MV-4-11 (cell line): ENCODE results near the gene MTARC1.

Experiments used
- DNase-seq: peaks from one replicate; lab custom pipeline; 2025; lab: John Stamatoyannopoulos, UW

Gene MTARC1

DNA sequence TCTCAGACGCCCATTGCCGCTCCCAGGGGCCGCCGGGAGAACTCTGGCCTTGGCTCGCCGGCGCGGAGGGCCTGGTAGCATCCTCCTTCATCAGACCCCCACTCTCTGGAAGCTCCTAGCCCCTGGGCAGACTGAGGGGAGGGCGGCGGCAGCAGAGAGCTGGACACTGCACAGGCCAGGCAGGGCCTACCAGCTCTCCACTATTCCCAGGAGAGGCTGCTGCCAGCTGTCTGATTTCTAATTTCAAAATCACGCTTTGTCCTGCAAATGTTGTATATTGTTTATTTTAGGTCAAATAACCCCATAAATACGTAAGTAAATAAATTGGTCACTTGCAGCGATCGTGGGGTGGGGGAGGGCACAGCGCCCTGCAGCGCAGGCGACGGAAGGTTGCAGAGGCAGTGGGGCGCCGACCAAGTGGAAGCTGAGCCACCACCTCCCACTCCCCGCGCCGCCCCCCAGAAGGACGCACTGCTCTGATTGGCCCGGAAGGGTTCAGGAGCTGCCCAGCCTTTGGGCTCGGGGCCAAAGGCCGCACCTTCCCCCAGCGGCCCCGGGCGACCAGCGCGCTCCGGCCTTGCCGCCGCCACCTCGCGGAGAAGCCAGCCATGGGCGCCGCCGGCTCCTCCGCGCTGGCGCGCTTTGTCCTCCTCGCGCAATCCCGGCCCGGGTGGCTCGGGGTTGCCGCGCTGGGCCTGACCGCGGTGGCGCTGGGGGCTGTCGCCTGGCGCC lies at the start of gene MTARC1:
MTARC1 (plus strand) TSS at position 577 of the 732 bp plus-strand sequence; CDS start at position 609, 32 bp downstream.
- DNase-seq = no peak

DNA sequence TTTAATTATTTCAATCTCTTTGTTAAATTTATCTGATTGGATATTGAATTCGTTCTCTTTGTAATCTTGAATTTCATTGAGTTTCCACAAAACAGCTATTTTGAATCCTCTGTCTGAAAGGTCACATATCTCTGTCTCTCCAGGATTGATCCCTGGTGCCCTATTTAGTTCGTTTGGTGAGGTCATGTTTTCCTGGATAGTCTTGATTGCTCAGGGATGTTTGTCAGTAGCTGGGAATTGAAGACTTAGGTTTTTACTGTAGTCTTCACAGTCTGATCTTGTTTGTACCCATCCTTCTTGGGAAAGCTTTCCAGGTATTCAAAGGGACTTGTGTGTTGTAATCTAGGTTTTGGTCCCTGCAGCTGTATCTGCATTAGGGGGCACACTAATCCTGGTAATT lies 45.4 kb upstream of the MTARC1 start:
- DNase-seq = no peak

DNA sequence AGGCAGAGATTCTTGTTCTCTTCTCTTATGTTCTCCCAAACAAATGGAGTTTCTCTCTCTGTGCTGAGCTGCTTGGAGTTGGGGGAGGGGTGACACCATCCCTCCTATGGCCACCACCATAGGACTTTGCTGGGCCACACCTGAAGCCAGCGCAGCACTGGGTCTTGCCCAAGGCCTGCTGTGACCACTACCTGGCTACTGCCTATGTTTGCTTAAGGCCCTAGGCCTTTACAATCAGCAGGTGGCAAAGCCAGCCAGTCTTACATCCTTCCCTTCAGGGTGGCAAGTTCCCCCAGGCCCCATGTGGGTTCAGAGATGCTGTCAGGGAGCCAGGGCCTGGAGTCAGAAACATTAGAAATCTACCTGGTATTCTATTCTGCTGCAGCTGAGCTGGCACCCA lies 44.9 kb upstream of the MTARC1 start:
- no peak for DNase-seq

DNA sequence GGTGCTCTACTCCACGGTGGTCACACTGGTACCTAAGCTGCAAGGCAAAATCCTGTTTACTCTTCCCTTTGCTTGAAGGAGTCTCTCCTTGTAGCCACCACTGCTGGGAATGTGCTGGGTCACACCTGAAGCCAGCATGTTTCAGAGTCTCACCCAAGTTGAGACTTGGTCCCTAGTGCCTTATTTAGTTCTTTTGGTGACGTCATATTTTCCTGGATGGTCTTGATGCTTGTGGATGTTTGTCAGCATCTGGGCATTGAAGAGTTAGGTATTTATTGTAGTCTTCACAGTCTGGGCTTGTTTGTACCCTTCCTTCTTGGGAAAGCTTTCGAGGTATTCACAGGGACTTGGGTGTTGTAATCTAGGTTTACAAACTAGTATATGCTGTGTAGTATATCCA lies 44.2 kb upstream of the MTARC1 start:
- no peak for DNase-seq

DNA sequence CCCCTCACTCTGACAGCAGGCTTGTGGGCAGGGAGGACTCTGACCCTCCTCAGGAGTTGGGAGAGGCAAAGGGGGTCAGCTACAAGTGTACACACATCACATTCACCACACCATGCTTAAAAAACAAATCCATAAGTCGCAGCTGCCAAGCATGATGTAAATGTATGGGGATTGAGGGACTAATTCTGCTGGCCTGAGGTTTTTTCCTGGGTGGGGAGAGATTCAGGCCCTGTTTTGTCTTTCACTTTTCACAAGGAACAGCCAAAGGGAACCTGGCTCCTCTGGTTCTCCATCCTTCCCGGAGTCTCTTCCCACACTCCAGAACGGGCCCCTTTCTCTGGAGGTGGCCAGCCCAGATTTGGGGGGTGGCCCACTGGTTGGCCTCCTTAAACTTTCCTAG lies 39.9 kb upstream of the MTARC1 start:
- no peak for DNase-seq

DNA sequence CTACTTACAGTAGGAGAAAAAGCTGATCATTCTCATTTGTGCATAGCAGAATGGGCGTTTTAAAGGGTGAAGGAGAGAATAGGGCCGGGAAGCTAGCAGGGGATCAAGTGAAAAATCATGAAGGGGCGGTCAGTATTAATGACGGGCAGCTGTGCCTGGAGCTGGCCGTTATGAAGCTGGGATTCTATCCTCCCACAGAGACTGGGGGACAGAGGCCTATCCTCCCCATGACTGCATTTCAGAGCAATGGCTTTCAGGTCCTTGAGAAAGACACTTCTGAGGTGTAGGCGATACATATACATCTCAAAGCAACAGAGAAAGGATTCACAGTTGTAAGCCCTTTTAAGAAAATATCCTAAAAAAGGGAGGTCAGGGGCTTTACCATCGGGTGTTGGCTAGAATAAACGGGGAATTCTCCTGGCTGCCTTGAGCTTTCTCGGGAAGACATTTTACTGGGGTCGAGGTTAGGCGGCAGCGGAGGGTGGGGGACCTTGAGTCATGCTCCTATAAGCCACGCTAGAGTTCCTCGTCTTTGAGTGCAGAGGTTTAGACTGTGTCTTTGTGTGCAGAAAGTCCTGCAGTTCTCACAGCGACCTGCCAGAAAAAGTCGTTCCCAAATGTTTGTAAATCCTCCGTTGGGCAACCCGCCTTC lies 39.1 kb upstream of the MTARC1 start:
- peak; percentile 17 for DNase-seq

DNA sequence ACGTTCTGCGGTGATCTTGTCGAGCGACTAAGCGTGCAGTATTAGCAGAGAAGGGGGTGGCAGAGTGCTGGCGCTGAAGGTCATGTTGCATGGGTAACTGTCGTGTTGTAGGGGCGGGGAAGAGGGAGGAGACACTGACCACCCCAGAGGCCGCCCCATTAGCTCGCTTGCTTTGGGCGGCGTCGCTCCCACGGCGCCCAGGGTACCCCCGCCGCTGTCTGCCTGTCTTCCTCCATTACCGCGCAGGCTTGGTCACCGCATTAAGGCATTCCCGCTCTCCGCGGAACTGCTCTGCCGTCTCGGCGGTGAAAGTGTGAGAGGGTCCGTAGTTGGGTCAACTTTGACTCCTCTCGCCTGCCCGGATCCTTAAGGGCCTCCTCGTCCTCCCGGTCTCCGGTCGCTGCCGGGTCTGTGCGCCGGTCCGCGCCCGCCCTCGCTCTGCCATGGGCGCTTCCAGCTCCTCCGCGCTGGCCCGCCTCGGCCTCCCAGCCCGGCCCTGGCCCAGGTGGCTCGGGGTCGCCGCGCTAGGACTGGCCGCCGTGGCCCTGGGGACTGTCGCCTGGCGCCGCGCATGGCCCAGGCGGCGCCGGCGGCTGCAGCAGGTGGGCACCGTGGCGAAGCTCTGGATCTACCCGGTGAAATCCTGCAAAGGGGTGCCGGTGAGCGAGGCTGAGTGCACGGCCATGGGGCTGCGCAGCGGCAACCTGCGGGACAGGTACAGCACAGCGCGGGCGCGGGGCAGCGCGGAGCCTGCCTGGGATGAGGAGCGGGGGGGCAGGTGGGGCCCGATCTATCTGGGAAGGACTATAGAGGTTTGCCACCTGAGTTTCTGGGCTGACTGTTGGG lies 38.4 kb upstream of the MTARC1 start, which contains the start of gene MTARC2:
MTARC2 (plus strand) TSS at position 234 of the 846 bp plus-strand sequence; CDS start at position 444, 210 bp downstream.
- no peak for DNase-seq

DNA sequence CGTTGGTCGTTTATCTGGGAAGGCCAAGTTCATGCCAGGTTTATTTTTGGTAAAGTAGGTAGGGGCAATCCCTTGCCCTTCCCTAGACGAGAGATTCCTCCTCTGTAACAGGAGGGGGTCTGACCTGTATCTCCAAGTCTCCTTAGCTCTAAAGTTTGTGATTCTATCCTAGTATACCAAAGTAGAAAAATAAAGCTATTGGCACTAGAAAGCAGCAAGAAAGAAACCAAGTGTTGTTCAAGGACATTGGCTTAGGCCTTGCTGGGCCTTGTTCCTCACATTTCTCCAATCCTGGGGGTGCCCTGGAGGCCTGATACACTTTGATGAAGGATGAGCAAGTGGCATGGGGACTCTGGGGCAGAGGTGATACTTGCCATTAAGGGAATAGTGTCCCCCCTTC lies 37.8 kb upstream of the MTARC1 start:
- DNase-seq = no peak

DNA sequence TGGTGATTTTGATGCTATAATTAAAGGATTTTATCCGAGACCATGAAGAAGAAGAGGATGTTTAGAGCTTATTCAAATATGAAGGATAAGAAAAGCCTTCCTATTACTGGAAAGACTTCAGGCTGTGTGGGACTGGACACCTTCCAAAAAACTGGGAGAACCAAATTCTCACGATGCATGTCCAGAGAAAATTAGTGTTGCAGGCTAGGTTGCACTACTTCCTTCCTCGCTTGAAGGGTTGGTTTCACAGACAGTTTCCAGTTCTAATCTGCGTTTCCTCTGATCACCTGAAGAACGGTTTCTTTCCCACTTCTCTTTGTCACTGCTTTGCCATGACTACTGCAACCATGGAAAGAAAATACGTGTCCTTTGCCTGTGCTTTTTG lies 36.6 kb upstream of the MTARC1 start:
- DNase-seq = no peak

DNA sequence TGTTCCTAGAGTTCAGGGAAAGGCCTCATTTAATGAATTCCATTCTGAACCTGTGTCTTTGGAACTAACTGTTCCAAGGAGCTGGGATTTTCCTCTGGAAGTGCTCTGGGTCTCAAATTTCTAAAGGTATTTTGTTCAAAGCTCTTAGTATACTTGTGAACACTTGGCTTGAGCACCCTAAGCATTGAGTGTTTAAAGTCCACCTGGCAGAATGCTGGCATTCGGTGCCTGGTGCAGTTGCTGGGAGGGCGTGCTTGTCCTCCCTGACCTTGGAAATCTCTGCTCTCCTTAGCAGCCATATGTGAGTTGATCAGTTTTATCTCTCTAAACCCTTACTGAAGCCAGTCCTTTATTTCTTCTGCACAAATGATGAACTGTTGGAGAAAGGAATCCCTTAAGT lies 35.6 kb upstream of the MTARC1 start:
- no peak for DNase-seq

DNA sequence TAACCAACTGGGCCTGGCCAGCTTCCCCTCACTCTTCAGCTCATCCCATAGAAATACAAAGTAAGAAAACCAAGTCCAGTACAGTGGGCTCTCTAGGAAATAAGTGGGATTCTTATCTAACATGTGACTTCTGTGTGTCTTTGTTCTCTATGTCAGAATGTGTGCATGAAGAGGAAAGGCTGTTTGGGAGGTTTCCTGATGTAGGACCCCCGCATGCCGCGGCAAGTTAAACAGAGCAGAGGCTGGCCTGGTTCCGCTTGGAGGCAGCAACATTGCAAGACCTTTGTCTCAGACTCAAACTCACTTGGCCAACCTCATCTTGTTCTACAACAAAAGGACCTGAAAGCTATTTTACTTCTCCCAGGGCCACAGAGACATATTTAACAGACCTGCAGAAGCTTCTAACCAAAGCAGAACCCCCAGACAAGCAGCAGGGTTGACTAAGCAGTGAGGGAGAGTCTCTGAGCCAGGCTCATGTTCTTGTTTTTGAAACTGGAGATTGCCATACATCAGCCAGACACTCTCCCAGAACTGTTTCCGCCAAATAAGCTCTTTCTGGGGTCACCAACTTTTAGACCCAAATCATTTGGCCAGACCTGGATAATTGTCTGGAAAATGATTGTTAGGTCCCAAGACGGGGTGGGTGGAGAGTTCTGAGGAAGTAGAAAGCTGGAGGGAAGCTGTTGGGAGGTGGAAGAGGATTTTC lies 32.3 kb upstream of the MTARC1 start:
- DNase-seq = no peak

DNA sequence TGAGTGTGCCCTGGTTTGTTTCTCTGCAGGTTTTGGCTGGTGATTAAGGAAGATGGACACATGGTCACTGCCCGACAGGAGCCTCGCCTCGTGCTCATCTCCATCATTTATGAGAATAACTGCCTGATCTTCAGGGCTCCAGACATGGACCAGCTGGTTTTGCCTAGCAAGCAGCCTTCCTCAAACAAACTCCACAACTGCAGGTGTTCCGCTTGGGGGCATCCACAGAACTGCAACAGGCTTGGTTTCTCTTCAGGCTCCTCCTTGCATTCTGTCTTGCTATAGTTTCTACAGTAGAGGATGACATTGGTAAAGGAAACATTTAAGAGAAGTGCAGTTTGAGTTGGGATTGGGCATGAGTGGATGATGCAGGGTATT lies 31.8 kb upstream of the MTARC1 start:
- no peak for DNase-seq

DNA sequence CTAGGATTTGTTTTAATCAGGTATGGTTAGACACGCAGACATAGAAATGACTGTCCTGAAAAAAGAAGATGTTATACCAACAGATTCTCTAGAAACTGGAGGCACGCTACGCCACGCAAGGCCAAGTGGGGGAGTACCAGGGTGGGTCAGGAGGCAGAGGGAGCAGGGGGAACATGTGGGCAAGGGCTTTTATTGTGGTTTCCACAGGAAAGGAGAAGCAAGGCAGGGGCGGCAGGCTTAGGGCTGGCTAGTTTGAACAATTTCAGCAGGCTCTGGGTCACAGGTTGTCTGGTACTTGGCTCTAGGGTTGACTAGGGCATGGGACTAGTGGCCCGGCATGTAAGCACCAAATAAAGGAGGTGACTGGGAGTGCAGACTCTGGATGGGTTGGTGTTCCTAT lies 31.4 kb upstream of the MTARC1 start:
- peak; percentile 51 for DNase-seq

DNA sequence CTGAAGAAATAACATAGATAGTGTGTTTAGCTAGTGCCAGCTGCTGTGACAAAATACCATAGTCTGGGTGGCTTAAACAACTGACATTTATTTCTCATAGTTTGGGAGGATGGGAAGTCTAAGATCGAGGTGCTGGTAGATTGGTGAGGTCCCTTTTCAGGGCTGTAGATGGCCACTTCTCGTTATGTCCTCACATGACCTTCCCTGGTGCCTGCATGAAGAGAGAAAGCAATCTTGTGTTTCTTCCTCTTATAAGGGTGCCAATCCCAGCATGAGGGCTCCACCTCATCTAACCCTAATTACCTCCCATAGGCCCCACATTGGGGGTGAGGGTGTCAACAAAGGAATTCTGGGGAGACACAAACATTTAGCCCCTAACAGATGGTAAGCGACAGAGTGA lies 29.3 kb upstream of the MTARC1 start:
- DNase-seq = no peak

DNA sequence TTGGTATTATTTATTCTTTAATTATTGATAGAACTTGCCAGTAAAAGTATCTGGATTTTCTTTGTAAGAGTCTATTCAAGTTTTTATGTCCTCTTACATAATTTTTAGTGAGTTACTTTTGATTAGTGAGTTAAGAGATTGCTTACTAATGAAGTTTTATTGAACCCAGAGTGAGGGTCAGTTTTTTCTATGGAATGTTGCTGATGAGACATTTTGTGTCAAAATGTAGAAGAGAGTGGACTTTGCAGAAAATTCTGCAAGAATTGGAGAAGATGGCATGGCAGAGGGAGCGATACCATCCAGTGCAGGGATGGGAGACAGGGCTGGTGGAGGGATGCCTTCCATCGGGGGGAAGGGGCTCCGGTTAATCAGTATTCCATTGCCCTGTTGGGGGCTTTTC lies 27.6 kb upstream of the MTARC1 start:
- DNase-seq = no peak

DNA sequence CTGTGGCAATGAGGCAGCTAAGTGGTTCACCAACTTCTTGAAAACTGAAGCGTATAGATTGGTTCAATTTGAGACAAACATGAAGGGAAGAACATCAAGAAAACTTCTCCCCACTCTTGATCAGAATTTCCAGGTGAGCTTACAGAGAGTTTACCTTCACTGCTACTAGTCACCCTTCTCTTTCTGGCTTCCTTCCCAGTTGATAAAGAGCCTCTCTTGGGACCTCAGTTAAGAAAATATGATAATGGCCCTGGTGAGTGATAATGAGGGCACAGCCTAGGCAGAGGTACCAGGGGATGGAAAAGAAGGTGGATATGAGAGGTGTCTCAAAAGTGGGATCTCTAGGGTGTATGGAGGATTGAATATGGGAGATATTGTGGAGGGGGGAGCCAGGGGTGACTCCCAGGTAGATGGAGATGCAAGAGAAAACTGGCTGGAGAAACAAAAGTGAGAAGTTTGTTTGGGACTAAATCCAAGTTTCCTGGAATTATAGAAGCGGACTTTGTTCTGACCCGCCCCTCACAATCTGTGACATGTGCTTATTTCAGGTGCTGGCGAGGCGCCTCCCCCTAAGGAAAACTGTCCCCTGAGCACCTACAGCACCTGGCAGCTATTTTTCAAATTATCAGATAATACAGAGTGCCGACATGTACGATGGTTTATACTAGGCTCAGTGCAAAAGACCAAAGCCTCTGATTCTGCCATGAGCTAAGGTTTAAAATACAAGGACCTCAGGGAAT lies 24.9 kb upstream of the MTARC1 start:
- DNase-seq = no peak

DNA sequence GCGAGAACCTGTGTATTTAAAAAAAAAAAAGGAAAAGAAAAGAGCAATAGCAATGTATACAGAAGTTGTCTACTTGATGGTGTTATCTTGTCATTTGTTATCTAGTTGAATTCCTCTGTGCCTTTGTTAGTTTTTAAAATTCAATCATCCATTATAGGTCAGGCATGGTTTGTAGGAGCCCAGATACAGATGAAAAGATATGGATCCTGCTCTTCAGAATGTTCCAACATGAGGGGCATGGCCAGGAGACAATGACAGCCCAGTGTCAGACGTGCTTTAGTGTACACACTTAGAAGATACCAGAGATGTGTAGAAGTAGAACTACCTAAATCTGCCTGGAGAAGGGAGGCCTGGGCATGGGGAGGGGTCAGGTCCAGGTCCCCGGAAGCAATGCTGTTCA lies 22.0 kb upstream of the MTARC1 start:
- DNase-seq = no peak

DNA sequence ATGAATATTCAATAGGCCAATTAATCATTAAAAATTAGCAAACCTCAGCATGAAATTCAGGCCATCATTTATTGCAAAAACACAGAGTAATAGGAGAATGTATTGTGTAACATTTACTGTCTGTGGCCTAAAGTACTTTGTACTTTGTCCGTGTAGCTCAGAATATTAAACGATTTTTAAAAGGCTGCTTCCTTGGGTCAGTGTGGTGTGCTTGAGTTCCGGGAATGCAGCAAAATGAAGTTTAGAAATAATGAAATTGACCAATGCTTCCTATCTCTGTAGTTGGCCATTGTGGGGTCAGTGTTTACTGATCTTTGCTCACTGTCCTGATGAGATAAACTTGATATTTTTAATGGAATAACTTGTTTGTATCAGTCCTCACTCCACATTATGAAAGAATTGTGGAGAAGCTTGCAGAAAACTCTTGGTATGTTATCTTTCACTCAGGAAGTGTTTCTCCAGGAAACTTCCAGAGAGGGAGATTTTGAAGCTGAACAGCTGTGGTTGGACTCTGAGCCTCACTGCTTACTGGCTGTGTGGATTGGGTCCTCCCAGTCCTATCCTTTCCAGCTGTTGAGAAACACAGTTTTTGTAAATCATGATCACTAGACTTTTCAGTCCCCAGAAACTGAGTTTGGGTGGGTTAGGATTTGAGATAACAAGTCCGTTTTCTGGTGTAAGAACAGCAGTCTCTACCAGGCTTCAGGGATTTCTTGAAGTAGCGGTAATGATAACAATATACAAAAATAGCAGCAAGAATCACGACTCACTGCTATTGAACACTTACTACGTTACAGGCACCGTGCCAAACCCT lies 19.2 kb upstream of the MTARC1 start:
- no peak for DNase-seq

DNA sequence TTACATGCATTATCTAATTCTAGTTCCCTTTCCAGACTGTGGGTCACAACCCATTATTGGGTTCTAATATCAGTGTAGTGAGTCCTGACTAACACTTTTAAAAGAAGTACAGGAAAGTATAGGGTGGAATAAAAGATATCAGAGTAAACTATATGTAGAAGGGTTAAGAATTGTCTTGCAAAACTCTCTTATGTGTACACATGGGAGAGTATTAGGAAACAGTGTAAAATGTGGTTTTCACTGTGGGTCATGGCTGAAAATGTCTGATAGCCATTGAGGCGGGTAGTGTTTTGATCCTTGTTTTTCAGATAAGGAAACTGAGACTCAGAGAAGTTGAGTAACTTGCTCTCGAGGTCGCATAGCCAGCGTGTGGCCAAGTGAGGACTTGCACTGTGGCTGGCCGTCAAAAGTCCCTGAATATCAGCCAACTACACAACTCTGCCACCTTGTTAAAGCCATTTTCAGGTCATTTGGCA lies 18.5 kb upstream of the MTARC1 start:
- DNase-seq = peak; percentile 61

DNA sequence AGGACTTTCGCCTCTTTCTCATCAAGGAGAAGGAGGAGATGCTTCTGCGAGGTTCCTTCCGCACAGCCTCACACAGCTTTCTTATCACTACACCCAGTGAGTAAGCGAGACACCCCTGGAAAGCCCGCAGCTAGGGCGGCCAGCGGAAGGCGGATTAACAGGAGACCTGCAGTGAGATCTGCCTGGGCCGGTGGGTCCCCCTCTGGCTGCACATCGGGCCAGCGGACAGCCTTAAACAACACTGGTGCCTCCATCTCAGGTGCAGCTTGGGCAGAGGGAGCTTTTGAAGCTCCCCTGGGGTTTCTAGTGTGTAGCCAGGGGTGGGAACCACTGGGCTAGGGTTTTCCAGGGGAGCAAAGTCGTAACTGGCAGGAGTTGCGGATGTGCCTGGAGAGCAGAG lies 17.5 kb upstream of the MTARC1 start:
- DNase-seq = no peak
